HG03064 (cell line): ENCODE measurements around the gene C6orf136.
"Not testable (repeated sequence)": the region's sequence is repeated elsewhere in the genome, so short reads cannot be mapped to it uniquely, and the experiment has no call there.

Source experiments
- ATAC-seq: cut with Tn5 transposase; IDR thresholded peaks from one replicate; pipeline ENCODE4 v1.9.1; 2021; ENCODE audit warnings: low read depth; ENCODE audit not compliant: unreplicated experiment

C6orf136 gene

GRCh38 chr6:30646450-30647241, at the start of gene C6orf136:
Gene C6orf136 (plus strand): TSS chr6:30647133. CDS start chr6:30647232, 99 bp downstream.
- ATAC-seq: peak; percentile 41

- ATAC-seq: not testable (repeated sequence)
Observed at GRCh38 chr6:30597315-30598144, 49.4 kb upstream of the C6orf136 start.

GRCh38 chr6:30598912-30599624, 47.9 kb upstream of the C6orf136 start:
- ATAC-seq: no peak

GRCh38 chr6:30599625-30600324, 47.2 kb upstream of the C6orf136 start:
- no peak for ATAC-seq

GRCh38 chr6:30600451-30600961, 46.4 kb upstream of the C6orf136 start:
- no peak for ATAC-seq

GRCh38 chr6:30601436-30601814, 45.5 kb upstream of the C6orf136 start:
- ATAC-seq: no peak

- no peak for ATAC-seq
Observed at GRCh38 chr6:30601815-30602641, 44.9 kb upstream of the C6orf136 start.

- no peak for ATAC-seq
Observed at GRCh38 chr6:30603961-30604360, 43.0 kb upstream of the C6orf136 start.

GRCh38 chr6:30610065-30610464, 36.9 kb upstream of the C6orf136 start:
- no peak for ATAC-seq

- no peak for ATAC-seq
Observed at GRCh38 chr6:30611150-30611855, 35.6 kb upstream of the C6orf136 start.

- no peak for ATAC-seq
Observed at GRCh38 chr6:30611856-30612194, 35.1 kb upstream of the C6orf136 start.

GRCh38 chr6:30612213-30612612, 34.7 kb upstream of the C6orf136 start:
- no peak for ATAC-seq

- no peak for ATAC-seq
Observed at GRCh38 chr6:30612687-30613248, 34.2 kb upstream of the C6orf136 start.

- ATAC-seq: no peak
Observed at GRCh38 chr6:30613251-30614043, 33.5 kb upstream of the C6orf136 start.

GRCh38 chr6:30614044-30614842, 32.7 kb upstream of the C6orf136 start:
- ATAC-seq: no peak

GRCh38 chr6:30614843-30615218, 32.1 kb upstream of the C6orf136 start:
- no peak for ATAC-seq
